ENCODE data around the gene CAPN14.

CAPN14 gene, protein sequence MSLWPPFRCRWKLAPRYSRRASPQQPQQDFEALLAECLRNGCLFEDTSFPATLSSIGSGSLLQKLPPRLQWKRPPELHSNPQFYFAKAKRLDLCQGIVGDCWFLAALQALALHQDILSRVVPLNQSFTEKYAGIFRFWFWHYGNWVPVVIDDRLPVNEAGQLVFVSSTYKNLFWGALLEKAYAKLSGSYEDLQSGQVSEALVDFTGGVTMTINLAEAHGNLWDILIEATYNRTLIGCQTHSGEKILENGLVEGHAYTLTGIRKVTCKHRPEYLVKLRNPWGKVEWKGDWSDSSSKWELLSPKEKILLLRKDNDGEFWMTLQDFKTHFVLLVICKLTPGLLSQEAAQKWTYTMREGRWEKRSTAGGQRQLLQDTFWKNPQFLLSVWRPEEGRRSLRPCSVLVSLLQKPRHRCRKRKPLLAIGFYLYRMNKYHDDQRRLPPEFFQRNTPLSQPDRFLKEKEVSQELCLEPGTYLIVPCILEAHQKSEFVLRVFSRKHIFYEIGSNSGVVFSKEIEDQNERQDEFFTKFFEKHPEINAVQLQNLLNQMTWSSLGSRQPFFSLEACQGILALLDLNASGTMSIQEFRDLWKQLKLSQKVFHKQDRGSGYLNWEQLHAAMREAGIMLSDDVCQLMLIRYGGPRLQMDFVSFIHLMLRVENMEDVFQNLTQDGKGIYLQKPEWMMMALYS

DNA sequence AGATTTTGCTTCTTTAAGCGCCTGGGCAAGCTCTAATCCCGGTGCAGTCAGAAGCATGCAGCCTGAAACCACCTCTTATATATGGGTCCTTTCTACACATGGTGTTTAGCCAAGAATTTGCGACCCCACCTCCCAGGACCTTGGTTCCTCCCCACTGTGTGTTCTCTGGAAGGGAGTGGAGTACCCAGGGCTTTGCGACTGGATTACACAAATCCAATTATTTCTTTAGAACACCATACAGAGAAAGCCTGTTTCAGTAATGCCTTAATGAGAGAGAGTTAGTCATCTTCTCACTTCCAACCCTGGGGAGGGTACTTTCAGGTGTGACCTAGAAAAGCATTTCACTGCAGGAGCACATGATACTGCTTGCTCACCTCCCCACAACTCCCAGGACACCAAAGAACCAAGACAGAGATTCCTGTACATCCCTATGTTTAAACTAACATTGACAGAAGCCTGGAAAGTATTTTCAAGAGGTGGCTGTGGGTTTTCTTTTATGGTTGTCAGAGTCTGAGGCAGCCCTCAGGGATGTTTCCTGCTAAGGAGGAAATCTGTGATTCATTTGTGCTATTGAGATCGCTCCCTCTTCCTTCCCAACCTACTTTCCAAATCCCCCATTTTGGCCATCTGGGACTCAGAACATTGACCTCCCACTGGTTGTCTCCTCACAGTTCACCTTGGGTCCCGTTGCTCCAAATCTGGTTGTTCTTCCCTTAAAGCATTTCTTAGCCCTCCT, at the start of gene CAPN14:
Gene CAPN14 (minus strand): TSS at position 51 of the 736 bp plus-strand sequence. CDS start 12,068 bp downstream, outside the sequence.
- no peak for DNase-seq

DNA sequence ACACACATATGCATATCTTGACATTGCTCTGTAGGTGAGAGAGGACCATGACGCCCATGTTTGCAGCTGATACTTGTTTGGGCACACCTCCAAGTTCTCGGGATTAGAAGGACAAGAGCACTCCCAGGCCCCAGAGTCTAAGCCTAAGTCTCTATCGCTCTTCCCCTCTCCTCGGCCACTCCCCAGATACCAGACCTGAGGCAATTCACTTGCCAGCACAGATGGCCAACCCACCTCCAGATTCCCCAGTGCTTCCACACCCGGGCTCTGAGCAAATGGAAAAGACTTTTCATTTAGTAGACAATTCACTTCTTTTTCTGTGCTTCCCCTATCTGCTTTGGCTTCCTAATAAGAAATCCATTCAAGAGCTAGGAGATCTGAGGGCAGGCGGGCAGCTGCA, 49.5 kb upstream of the CAPN14 start:
- no peak for DNase-seq

DNA sequence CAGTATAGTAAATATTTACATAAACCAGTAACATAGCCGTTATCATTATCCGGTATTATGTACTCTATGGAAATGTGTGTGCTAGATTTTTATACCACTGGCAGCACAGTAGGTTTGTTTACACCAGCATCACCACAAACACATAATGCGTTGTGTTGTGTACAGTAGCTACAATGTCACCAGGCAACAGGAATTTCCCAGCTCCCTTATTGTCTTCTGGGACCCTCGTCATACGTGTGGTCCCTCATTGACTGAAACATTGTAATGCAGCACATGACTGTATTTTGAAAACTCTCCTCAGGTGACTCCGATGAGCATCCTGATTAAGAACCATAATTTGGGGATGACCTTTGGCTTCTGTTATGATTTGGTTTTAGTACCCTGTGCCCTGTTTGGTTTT, 47.9 kb upstream of the CAPN14 start:
- no peak for DNase-seq

DNA sequence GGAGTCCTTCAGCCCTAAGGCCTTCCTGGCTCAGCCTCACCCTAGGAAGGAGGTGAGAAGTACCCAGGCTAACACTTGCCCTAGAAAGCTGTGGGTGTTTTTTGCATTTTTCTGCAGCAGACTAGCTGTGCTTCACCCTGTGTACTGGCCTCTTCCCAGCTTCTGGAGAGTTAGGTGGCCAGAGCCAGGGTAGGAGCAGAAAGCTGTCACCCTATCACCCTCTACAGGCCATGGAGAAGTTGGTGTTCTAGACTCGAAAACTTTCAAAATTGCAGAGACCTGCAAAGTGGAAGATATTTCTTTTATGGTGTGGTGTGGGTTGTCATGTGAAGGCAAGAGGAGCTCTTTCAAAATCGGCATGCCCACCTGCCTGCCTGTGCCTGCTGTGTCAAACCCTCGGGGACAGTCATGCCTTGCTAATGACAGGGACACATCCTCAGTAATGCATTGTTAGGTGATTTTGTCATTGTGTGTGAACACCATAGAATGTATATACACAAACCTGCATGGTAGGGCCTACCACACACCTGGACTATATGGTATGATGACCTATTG, 46.4 kb upstream of the CAPN14 start:
- DNase-seq, result no peak

DNA sequence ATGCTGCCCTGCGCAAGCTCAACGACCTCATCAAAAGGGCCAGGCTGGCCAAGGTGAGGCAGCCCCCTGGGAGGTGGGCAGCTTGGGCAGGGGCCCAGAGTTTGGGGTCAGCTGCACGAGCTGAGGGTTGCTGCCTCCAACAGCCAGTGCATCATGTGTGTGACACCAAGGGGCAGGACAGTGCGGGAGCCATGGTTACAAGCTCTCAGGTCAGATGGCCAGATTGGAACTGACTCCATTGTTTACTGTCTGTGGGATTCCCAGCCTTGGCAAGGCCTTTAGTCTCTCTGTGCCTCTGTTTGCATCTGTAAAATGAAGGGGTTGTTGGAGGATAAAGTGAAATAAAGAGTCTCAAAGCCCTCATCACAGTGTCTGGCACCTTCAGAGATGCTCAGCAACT, 43.6 kb upstream of the CAPN14 start:
- no peak for DNase-seq

DNA sequence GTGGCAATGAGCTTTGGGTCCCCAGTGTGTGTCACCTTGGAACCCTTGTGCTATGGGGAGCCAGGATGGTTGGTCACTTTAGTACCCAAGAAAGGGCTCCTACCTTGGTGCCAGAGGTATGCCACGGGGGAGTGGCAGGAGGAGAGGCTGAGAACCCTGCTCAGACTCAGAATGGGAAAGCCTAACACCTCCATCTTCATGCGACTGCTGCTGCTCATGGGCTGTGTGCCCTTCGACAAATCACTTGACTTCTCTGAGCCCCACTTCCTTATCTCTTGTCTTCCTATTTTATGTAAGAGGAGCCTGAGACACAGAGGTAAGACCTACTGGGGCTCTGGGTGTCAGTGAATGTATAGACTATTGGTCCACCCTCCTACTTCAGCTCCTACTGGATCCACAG, 41.8 kb upstream of the CAPN14 start:
- no peak for DNase-seq

DNA sequence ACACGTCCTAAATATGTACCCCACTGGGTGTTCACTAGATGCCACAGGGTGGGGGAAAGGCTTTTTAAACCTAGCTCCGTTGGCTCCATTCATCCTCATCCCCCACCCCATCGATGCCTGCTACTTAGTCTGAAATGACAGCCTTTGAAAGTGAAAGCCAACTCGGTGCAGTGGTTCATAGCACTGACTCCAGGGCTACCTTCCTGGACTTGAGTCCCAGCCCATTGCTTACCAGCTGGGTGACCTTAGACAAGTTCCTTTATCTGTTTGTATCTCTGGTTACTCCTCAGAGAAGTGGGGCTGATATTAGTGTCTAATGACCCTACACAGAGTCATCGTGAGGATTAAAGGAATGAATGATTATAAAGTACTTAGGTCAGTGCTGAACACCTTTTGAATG, 41.0 kb upstream of the CAPN14 start:
- DNase-seq, result no peak

DNA sequence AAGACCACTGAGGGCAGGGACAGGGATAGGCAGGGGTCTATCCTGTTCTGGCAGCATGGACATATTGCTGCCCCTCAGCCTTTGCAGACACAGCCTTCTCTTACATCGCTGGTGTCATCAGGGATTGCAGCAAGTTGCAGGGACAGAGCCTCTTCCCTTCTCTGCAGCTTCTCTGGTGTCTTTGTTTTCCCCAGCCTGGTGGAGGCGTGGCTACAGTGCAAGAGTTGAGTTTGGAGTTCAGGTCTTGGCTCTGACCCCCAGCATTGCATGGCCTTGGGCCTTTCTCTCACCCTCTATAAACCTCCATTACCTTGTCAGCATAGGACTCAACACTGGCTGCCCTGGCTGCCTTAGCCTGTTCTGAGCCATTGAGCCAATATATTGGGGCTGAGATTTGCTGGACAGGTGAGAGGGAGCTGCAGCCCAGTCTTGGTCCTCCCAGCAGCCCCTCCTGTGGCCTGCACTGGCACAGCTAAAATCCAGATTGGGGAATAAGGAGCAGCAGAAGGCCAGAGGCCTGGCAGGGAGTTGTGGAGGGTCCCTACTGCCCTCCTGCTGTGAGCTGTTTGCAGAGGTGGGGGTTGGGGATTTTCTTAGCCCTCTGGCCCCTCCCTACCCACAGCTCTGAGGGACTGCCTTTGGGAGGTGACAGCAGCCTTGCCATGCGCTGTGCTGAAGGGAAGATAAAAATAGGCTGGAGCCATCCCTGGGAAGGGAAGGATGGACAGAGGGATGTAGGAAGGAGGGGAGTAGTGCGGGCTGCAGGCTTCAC, 39.5 kb upstream of the CAPN14 start:
- DNase-seq, result peak; percentile 29

DNA sequence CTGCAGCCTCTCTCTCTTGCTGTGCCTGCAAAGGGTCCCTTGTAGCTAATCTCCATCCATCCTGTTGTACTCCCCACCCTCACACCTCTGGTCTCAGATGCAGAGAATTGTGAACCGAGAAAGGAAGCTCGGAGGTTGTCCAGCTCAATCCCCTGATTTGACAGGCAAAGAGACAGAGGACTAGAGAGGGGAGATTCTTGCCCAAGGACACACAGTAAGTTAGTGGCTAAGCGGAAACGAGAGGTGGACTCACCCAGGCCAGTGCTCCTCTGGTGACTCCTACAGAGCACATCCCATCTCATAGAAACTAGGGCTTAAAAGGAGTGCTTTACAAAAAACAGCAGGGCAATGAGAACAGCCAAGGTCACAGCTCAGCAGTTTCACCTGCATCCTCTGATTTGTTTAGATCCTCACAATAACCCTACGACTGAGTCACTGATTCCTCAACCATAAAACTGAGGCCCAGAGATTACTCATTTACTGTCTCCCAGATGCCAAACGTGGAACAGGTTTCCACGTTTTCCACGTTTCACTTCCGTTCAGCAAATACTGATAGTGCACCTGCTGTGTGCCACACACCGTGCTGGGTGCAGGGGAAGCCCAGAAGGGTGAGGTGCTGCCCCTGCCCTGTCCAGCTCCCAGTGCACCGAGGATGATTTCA, 38.7 kb upstream of the CAPN14 start:
- no peak for DNase-seq

DNA sequence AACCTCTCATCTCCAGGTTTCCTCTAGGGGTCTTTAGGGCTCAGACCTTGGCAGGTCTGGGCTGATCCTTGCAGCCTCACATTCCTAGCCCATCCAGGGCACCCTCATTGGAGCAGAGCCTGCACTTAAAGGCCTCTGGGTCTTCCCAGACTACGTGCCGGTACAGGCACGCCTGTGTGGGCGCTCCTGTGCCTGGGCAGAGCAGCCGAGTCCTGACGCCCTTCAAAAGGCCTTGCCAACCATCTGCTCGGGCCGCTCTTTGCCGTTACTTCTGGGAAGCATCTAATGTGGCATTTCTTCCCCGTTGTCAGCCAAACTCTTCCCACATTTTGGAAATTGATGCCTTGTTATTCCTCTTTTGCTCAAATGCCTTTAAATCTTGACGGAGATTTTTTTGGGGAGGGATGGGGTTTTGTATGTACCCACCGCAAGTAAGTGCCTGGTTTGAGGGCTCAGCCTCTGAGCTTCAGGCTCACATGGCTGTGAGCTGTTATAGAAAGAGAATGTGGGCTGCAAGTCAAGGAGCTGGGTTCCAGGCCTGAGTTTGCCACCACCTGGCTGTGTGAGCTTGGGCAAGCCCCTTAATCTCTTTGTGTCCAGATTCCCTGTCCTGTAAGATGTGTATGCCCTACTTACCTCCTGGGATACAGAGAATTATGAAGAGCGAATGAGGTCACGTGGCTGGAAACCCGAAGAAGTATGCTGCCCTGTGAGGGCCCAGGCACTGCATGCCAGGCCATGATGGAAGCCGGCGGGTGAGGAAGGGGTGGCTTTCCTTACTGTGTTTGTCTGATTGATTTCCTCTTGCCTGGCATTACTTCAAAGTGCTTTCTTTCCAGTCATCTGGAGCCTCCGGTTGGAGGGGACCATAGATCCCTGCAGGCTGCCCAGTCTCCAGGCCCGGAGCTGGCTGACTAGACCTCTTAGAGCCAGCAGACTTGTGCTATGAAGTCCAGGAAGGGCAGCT, 37.2 kb upstream of the CAPN14 start:
- no peak for DNase-seq

DNA sequence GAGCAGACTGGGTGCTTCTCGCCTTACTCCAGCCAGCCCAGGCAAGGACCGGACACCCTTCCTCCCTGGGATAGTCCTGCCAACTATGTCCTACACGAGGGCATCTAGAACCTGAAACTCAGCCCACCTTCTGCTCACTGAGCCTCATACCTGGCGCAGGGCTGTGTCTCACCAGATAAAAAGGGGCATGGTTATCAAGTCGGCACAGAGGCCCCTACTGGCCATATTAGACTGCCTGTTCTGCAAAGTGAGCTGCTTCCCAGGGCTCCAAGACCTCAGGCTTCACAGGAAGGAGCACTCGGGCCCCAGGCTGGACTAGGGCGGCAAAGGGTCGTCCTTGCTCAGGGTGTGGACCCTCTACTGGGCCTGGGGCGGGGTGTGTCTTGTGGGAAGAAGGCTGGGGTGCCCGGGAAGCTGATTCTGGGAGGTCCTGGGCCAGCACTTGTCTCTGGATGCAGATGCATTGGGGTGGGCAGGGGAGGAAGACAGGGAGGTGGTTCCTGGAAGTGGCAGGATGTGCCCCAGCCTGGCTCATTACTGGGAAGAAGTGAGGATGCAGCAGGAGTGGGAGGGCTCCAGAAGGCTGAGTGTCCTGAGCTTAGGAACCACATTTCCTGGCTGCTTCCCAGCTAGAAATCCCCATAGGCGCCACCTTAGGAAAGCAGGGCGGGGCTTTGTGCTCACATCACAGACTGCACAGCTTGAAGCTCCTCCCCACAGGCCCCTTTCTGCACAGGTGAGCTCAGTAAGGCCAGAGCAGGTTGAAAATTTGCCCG, 36.2 kb upstream of the CAPN14 start:
- DNase-seq, result no peak

DNA sequence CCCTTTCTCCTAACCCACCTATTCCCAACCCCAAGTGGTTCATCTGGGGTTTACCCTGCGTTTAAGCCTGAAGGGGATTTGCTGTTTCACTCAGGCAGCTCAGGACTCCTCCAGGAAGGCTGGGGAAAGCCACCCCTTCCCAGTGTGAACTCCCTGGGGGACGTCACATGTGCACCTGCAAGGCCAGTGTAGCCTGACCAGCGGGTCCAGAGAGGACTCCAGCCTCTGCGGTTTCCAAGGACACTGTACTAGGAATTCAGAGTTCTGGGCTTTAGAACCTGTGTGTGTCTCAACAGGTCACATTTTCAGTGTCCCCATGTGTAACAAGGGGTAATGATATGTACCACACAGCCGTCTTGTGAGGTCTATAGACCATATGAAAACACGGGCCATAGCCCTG, 34.5 kb upstream of the CAPN14 start:
- no peak for DNase-seq

DNA sequence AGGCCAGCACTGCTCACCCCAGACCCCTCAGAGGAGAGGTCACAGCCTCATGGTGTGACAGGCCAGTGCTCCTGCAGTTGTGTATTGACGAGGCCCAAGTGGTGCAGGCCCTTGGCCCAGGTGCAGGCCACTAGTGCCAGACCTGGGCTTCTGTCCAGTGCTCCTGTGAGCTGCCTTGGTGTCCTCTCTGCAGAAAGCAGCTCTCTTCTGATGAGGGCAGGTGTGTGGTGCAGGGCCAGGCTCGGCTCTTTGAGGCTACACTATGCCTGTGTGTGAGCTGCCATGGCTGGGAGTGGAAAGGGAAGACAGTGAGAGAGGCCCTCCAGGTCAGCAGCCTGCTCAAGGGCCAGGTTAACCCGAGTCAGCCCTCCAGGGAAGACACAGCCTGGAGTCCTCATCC, 33.7 kb upstream of the CAPN14 start:
- no peak for DNase-seq

DNA sequence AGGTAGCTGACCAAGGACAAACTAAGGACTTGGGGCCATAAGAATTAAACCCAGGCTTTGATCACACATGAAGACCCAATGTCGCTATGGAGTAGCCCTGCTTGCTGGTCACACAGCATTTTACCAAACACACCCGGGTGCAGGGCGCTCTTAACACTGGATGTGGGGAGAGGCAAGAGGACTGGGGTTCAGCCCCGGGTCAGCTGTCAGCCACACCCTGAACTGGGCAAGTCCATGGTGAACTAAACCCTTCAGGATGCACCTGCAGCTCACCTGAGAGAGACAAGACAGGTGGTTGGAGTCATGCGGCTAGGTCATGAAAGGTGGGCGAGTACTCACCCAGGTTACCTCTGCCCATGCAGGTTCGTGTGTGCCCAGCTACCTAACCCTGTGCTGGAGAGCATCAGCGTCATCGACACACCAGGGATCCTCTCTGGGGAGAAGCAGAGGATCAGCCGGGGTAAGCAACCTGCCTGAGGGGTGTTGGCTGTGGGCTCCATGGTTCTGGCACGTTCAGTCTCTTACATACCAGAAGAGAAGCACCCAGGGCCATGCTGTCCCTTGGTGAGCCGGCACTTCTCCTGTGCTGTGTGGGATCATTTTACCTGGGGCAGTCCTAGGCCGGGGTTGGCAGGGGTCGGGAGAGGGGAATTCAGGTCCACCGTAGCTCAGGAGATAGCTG, 31.8 kb upstream of the CAPN14 start:
- no peak for DNase-seq

DNA sequence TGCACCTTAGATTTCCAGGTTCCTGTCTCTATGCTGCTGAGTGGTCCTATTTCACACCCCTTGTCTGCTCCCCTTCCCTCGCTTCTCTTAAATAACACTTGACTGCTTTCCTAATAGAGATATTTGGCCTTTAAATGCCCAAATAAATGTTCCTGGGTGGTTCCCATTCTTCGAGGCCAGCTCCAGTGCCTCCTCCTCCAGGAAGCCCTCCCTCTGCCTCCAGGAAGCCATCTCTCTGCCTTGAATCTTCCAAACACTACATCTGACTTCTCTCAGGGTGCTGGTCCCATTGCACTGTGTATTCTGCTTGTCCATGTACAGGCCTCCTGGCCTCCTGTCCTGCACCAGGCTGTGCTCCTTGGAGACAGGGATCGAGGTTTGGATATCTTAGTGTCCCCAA, 30.8 kb upstream of the CAPN14 start:
- no peak for DNase-seq

DNA sequence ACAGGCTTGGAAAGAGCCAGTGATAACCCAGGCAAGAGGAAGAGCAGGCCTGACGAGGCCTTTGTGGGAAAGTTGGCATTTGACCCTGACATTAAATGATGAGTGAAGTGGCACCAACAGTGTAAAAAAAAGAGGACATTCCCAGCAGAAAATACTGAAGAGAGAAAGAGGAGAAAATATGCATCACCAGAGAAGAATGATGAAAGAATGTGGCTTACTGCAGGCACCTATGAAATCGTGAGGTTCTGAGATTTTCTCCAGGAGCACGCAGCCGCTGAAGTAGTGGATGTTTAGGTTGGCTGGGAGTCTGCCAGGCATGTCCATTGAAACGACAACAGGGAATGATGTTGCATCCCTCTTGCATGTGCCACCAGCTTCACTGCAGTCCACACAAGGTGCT, 30.4 kb upstream of the CAPN14 start:
- DNase-seq, result no peak

DNA sequence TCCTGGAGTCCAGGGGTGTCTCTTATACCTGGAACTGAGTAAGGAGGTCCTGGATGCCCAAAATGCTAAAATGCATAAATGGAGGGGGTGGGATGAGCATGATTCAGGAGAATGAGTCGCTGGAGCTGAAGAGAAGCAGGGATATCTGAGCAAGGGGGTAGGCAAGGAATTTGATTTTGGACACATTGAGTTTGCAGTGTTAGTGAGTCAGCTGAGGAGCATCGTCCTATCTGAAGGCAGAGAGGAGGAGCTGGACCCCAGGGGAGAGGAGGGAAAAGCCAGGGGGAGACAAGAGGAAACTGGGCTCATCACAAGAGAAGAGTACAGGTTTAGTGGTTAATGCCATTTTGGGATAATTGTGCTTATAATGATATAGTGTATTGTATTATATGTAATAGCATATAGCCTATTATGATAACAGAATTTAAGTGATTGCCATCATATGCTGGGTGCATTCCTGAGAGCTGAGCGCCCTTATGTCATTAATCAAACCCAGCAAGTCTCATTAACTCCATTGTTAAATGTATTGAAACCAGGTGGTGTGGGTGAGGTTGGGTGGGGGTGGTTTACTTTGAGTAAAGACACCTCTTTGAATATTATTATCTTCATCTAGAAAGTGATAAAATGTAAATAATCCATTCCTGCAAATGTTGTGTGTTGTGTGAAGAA, 29.0 kb upstream of the CAPN14 start:
- no peak for DNase-seq

DNA sequence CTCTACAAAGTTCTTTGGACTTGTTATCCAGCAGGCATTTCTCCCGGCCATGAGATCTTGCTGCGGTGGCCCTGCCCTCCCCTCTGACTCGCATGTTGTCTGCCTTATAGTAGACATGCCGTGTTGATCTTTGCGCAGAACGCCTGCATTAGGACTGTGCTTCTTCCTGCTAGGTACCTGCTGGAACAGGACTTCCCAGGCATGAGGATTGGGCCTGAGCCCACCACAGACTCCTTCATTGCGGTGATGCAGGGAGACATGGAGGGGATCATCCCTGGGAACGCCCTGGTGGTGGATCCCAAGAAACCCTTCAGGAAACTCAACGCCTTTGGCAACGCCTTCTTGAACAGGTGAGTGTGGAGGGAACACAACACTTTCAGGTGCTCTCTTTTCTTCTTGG, 26.8 kb upstream of the CAPN14 start:
- no peak for DNase-seq

DNA sequence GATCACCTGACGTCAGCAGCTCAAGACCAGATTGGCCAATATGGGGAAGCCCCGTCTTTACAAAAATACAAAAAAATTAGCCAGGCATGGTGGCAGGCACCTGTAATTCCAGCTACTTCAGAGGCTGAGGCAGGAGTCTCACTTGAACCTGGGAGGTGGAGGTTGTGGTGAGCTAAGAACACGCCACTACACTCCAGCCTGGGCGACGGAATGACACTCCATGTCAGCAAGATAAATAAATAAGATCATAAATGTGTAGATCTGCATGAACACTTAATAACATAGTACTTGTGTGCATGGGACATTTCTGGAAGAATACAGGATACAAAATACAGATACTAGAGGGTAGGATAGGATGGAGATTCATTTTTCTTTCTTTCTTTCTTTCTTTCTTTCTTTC, 25.7 kb upstream of the CAPN14 start:
- DNase-seq, result no peak
